GM10266 (cell line): Measurements from ENCODE around the gene LIG3.
"Not testable (repeated sequence)": the region's sequence is repeated elsewhere in the genome, so short reads cannot be mapped to it uniquely, and the experiment has no call there.

ENCODE experiments used
- DNase-seq: peaks from one replicate; pipeline ENCODE4 v3.0.0; 2012; ENCODE audit errors: extremely low spot score
- TF ChIP-seq, protein P1 (sequence below): IDR thresholded peaks from 2 replicates; pipeline ENCODE4 v1.5.1; 2012; ENCODE audit warnings: mild to moderate bottlenecking, low read depth; ENCODE audit not compliant: control insufficient read depth, insufficient read depth; ENCODE audit errors: missing control alignments

LIG3 gene

DNA sequence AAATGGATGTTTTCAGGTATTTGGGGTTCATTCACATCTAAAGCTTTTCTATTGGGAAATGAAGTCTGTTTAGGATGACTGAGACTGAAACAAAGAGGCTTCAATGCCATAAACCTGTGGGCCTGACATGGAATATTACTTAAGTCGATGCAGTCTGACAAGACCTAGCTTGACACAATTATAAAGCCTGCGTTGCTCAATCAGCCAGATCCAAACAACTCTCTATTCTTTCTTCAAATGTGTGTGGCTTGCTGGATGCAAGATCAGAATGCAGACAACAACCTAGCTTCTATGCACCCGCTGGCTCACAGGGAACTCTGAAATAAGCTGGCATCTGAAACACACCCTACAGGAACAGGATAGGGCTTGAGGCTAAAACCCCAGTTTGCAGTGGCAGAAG is 43.2 kb downstream of the LIG3 start:
- DNase-seq, result no peak
- TF ChIP-seq, protein P1, sequence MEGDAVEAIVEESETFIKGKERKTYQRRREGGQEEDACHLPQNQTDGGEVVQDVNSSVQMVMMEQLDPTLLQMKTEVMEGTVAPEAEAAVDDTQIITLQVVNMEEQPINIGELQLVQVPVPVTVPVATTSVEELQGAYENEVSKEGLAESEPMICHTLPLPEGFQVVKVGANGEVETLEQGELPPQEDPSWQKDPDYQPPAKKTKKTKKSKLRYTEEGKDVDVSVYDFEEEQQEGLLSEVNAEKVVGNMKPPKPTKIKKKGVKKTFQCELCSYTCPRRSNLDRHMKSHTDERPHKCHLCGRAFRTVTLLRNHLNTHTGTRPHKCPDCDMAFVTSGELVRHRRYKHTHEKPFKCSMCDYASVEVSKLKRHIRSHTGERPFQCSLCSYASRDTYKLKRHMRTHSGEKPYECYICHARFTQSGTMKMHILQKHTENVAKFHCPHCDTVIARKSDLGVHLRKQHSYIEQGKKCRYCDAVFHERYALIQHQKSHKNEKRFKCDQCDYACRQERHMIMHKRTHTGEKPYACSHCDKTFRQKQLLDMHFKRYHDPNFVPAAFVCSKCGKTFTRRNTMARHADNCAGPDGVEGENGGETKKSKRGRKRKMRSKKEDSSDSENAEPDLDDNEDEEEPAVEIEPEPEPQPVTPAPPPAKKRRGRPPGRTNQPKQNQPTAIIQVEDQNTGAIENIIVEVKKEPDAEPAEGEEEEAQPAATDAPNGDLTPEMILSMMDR, result no peak

DNA sequence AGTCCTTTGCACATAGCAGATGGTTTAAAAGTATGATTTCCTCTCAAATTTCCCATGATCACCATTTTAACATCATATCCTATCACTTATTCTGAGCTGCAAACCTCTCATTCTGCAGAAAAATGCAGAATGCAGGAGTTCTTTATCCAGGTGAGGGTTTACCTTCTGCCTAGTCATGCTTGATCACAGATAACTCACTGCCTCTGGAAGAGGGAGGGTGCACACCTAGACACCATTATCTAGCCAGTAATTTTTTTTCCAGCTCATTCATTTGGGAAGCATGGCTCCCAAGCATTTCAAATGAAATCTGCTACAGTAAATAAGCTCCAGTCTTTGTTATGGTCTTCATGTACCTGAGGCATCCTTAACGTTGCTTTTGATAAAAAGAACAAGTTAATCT is 45.2 kb downstream of the LIG3 start:
- no peak for DNase-seq
- TF ChIP-seq, protein P1, result no peak

DNA sequence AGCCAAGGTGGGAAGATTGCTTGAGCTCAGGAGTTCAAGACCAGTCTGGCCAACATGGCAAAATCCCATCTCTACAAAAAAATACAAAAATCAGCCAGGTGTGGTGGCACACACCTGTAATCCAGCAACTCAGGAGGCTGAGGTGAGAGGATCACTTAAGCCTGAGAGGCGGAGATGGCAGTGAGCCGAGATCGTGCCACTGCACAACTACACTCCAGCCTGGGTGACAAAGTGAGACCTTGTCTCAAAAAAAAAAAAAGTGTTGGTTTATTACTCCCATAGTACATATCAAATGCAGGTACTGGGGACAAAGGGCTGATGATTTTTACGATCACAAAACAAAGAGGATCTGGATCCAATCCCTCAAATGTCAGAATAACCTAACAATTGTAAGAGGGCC is 47.8 kb downstream of the LIG3 start:
- DNase-seq, result not testable (repeated sequence)

DNA sequence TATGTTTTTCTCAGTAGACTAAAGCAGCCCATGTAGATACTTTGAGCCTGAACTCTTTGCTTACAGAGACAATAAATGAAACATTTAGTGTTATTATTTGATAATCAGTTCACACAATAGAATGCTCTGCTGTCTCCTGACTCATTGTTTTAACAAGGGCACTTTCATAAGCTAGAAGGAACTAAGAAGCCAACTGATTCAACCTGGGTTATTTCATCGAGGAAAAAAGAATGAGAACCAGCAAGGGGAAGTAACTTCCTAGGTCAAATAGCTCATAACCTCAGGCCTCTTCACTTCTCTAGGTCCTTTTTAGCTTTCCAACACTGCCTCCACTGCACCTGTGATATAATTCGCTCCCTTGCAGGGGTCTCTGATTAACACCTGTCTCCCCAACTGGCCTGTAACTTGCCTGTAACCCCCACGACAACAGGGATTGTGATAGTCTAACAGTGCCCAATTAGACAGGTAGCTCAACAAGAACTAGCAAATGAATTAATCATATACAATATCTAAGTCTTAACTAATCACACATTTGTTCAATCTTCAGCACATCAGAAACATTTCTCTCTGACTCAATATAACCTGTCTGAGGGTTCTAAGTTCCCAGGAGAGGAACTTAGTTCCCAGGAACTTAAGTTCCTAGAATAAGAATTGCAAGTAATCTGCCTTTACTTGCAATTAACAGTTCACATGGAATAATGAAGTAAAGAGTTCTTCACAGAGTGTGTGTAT is 48.4 kb downstream of the LIG3 start:
- TF ChIP-seq, protein P1, result no peak
- DNase-seq, result no peak

DNA sequence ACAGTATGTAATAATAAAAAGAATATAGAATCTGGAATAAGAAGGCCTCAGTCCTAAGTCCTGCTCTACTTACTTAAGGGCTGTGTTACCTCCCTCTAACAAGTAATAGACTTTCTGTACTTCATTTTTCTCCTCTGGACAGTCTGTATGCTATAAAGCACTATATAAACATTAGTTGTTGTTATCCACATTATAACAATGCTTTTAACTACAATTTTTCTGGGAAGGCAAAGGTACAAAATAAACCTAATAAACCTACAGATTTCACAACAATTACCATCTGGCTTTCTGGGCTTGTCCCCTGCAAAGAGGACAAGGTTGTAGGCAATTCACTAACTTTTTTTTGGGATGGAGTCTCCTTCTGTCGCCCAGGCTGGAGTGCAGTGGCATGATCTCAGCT is 50.5 kb downstream of the LIG3 start:
- TF ChIP-seq, protein P1, result no peak
- no peak for DNase-seq

DNA sequence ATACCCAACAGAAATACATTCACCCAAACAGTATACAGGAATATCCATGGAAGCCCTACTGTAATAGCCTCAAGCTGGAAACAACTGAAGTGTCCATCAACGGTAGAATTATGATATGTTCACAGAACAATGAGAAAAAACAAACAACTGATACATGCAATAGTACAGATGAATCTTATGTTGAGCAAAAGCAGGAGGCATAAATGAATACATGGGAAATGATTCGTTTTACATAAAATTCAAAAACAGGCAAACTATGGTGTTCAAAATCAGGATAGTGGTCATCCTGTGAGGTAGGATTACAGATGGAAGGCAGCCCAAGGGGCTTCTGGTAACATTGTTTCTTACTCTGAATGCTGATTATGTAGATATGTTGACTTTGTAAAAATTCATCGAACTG is 58.1 kb downstream of the LIG3 start:
- TF ChIP-seq, protein P1, result no peak

DNA sequence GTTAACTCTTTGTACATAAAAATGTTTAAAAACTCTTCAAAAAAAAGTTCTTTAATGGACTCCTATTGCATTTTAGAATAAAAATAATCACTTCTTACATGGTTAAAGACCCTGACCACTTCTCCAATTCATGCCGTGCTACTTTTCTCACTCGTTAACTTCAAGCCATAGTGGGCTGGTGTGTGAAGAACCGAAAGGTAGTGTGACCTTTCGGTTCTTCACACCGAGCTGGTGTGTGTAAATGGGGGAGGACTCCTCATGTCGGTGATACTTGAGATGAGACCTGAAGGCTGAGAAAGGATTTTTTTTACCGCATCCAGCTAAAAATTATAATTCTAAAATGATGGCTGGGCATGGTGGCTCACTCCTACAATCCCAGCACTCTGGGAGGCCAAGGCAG is 61.1 kb downstream of the LIG3 start:
- DNase-seq, result no peak
- TF ChIP-seq, protein P1, result no peak

More for the DNA sequence above, 58.1 kb downstream of the LIG3 start:
- no peak for DNase-seq

DNA sequence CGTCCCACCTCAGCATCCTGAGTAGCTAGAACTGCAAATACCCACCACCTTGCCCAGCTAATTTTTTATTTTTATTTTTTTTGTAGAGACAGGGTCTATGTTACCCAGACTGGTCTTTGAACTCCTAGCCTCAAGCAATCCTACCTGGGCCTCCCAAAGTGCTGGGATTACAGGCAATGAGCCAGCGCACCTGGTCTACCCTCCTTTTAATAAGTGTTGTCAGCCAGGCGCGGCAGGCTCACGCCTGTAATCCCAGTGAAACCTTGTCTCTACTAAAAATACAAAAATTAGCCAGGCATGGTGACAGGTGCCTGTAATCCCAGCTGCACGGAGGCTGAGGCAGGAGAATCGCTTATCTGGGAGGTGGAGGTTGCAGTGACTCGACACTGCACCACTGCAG is 63.9 kb downstream of the LIG3 start:
- TF ChIP-seq, protein P1, result no peak
- no peak for DNase-seq

DNA sequence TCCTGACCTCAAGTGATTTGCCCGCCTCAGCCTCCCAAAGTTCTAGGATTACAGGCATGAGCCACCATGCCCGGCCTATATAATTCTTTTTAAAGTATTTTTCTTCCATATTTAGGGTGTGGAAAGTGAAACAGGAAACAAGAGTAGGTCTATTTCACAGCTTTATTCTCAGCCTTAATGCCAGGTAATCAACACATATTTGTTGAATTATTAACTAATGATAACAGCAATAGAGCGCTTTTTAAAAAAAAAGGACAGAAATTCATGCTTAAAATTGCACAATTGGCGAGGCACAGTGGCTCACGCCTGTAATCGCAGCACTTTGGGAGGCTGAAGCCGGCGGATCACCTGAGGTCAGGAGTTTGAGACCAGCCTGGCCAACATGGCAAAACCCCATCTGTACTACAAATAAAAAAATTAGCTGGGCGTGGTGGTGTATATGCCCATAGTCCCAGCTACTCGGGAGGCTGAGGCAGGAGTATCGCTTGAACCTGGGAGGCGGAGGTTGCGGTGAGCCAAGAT is 65.2 kb downstream of the LIG3 start:
- not testable (repeated sequence) for DNase-seq
